ENCODE results near the gene PPM1J.
"Not testable (repeated sequence)": the region's sequence is repeated elsewhere in the genome, so short reads cannot be mapped to it uniquely, and the experiment has no call there.

PPM1J gene, protein sequence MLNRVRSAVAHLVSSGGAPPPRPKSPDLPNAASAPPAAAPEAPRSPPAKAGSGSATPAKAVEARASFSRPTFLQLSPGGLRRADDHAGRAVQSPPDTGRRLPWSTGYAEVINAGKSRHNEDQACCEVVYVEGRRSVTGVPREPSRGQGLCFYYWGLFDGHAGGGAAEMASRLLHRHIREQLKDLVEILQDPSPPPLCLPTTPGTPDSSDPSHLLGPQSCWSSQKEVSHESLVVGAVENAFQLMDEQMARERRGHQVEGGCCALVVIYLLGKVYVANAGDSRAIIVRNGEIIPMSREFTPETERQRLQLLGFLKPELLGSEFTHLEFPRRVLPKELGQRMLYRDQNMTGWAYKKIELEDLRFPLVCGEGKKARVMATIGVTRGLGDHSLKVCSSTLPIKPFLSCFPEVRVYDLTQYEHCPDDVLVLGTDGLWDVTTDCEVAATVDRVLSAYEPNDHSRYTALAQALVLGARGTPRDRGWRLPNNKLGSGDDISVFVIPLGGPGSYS

GRCh38 chr1:112715264-112716053, at the start of gene PPM1J:
Gene PPM1J (minus strand): TSS chr1:112715332. CDS start chr1:112715301, 31 bp downstream.
- peak; percentile 67 to 96 (median 80) for DNase-seq

DNA sequence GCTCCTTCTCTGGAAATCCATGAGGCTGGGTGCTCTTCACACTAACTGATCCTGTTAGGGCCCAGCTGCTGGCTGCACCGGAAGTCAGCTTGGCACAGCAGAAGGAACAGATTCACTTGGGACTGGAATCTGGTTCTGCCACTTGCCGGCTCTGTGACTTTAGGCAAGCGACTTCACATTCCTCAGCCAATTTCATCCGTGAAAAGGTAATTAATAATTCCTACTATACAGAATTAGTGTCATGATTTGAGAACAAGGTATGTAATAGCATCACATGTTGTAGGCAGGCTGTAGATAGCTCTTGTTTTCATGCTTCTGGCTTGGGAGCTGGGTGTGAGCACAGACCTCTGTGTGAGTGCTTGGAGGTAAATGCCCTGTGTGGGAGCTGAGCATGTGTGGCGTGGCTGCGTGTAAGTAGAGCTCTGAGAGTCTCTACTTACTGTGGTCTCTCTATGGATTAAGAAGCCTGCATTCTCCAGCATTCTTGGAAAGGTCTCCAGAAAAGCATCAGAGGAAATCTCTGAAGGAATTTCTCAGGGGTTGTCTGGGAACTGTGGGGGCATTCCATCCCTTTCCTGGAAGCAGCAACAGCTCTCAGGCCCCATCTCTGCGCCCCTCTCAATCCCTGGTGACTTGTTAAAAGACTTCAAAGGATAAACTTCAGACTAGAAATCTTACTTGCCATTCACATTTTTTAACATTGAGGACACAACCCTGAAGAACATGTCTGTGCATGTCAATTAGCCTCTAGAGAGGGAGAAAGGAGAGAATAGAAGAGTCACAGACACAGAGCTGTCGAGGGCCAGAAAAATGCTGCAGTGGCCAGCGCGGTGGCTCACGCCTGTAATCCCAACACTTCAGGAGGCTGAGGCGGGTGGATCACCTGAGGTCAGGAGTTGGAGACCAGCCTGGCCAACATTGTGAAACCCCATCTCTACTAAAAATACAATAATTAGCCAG, 47.7 kb upstream of the PPM1J start:
- DNase-seq = no peak

DNA sequence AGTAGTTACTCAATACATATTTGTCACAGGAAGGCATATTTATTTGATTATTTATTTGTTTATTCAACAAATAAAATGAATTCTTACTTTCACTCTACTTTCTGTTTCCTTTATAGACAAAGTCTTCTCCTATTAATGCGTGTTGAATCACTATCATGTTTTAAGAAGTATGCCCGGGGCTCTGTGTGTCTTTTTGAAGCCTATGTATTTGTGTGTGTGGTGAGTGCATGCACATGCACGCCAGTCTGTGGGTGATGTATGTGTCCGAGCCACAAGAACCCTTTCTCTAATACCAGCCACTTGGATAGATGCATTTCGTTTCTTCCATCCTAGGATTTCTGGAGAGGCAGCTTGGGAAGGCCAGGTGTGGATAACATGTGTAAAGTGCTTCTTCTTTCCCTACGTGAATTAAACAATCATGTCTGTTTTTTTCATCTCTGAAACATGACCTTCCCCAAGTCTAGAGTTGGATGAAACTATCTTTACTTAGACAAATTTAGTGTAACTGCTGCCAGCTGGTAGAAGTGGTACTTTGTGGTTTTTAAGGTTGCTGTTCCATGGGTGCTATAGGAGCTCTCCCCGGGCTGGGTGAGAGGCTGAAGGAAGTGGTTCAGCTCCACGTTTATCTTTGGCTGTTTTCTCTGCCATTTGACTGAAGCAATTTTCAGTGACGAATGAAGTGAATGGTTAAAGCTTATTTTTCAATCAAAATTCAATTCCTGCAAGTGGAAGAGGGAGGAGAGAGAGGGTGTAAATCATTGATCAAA, 46.8 kb upstream of the PPM1J start:
- DNase-seq = no peak

DNA sequence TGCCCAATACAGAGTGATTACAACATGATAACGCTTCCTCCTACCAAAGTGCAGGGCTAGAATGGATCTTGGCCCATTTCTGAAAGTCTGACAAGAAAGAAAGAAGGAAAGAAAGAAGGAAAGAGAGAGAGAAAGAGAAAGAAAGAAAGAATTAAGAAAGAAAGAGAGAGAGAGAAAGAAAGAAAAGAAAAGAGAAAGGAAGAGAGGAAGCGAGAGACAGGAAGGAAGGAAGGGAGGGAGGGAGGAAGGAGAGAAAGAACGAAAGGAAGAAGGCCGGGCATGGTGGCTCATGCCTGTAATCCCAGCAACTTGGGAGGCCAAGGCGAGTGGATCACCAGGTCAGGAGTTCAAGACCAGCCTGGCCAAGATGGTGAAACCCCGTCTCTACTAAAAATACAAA, 44.1 kb upstream of the PPM1J start:
- DNase-seq = no peak

DNA sequence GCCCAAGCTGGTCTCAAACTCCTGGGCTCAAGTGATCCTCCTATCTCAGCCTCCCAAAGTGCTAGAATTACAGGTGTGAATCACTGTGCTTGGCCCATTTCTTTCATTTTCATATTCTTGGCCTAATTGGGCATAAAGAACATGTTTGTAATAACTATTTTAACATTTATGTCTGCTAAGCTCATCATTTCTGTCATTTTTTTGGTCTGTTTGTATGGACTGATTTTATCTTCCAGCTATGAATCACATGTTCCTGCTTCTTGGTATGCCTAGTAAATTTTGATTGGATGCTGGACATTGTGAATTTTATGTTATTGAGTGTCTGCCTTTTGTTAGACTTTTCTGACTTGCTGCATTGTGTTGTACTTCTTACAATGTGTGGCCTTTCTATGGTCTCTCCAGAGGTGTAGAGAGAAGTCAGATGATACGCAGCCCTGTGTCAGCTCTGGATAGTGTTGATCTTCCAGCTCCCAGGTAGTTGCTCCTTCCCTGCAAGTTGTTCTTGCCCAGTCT, 39.0 kb upstream of the PPM1J start:
- no peak for DNase-seq

DNA sequence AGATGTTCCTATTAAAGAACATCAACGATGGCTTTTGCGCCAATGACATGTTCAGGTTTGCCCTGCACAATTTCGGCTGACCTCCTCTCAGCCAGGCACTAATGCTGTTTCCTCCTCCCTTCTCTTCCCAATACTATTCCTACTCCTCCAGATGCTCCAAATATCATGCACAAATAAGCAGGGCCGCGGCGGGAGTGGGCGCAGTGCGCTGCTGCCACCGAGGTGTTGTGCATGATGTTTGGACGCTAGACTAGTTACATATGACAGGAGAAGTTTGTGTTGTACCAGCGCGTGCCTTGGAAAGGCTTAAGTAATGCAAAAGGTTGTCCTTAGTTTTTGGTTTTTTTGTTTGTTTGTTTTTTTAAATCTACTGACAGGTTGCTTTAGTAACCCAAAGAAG, 33.3 kb upstream of the PPM1J start:
- no peak for DNase-seq

DNA sequence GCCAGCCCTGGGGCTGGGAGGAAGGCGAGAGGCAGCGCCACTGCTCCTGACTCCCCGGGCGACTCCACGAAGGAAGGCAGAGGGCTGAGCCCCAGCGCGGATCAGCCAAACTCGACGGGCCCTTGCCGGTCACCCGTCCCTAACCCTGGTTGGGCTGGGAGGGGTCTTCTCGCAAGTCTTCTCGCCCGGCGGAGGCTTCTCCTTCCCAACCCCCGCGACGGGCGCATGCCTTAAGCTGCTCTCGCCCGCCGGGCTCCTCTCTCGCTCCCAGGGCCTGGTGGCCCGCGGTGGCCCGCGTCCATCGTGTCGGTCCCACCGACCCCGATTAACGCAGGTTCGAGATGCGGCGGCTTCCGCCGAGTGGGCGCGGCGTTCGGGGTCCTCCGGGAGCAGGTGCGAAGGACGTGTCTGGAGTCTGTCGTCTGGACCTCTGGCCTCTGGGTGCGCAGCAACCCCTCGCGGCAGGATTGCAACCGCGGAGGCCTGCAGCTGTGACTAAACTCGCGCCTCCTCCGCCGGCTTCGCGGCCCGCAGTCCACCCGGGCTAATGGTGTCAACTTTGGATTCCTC, 29.0 kb upstream of the PPM1J start:
- DNase-seq = no peak

DNA sequence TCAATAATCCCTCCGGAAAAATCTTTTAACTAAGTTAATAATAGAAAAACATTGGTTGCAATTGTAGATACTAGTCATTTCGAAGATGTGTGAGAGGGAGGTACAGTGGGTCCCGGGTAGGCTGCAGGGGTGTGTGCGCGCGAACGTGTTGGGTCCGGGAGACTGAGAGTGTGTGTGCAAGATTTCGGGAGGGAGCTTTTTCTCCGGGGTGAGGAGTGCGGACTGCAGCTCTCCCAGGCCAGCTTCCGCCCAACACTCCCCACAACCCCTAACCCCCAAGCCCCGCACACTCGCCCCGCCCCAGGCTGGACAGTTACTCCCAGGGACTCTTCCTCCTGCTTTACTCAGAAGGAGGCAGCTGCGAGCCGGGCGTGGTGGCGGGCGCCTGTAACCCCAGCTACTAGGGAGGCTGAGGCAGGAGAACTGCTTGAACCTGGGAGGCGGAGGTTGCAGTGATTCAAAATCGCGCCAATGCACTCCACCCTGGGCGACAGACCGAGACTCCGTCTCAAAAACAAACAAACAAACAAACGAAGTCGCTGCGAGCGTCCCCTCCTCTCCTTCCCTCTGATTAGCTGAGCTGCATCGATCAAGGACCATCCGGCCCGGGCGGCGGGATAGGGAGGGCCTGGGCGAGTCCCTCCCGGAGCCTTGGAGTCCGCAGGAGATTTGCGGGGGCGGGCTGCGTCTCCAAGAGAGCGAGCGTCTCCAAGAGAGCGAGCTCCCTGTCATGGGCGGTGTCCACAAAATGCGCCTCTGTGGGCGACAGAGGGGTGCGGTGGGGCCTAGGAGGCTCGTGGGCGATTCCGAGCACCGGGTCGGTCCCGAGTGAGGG, 28.3 kb upstream of the PPM1J start:
- DNase-seq = no peak

- no peak for DNase-seq
Measured at GRCh38 chr1:112737573-112737972, 22.4 kb upstream of the PPM1J start.

DNA sequence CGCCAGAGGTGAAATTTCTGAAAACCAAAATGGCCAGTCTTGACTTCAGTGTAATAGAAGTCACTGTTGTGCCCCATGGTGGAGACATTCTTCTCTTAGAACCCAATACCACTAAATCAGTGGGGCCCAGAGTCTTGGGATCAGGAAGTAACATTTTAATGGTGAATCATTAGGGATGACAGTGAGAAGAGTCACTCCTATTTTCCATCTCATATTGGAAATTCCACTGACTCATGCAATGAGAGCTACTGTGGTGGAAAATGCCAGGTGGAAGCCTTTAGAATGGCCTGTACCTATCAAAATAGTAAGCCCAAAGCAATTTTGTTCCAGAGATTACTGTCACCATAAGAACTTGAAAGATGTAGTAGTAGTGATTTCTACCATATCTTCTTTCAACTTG, 20.6 kb upstream of the PPM1J start:
- no peak for DNase-seq

GRCh38 chr1:112731451-112731850, 16.3 kb upstream of the PPM1J start:
- no peak for DNase-seq

DNA sequence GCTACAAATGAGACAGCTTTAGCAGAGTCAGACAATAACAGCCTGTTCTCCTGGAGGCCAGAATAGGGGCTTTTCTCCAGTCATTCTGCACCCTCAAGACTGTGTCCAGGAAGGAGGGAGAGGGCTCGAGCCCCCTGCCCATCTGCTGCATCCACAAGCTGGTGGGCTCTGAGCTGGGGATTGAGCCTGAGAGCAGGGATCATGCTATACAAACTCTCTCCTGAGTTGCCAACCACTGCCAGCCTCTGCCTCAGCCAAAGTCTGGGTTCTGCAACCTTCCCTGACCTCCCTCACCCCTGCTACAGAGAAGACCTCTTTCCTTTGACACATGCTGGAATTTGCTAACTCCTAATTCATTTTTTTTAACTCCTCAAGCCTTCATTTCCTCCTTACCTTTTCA, 14.8 kb upstream of the PPM1J start:
- no peak for DNase-seq

DNA sequence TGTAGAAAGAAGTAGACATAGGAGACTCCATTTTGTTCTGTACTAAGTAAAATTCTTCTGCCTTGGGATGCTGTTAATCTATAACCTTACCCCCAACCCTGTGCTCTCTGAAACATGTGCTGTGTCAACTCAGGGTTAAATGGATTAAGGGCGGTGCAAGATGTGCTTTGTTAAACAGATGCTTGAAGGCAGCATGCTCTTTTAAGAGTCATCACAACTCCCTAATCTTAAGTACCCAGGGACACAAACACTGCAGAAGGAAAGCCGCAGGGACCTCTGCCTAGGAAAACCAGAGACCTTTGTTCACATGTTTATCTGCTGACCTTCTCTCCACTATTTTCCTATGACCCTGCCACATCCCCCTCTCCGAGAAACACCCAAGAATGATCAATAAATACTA, 13.9 kb upstream of the PPM1J start:
- not testable (repeated sequence) for DNase-seq

- not testable (repeated sequence) for DNase-seq
Measured at GRCh38 chr1:112728306-112728971, 13.3 kb upstream of the PPM1J start.

- DNase-seq = no peak
Measured at GRCh38 chr1:112727716-112728115, 12.6 kb upstream of the PPM1J start.

- DNase-seq = not testable (repeated sequence)
Measured at GRCh38 chr1:112724240-112724639, 9.1 kb upstream of the PPM1J start.

DNA sequence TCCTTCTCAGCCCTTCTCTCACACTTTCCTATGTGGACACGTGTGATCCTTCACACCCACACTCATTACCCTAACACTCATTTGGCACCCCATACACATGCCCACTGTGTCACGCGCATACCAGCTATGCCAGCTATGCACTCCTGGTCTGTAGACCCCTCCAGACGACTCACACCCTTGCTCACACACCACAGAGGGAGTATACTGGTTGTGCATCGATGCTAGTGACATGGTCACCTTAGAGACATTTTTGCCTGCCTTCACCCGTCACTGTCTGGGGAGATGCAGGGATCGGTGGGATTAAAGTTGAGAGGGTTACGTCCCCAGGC, 8.3 kb upstream of the PPM1J start:
- DNase-seq = no peak

DNA sequence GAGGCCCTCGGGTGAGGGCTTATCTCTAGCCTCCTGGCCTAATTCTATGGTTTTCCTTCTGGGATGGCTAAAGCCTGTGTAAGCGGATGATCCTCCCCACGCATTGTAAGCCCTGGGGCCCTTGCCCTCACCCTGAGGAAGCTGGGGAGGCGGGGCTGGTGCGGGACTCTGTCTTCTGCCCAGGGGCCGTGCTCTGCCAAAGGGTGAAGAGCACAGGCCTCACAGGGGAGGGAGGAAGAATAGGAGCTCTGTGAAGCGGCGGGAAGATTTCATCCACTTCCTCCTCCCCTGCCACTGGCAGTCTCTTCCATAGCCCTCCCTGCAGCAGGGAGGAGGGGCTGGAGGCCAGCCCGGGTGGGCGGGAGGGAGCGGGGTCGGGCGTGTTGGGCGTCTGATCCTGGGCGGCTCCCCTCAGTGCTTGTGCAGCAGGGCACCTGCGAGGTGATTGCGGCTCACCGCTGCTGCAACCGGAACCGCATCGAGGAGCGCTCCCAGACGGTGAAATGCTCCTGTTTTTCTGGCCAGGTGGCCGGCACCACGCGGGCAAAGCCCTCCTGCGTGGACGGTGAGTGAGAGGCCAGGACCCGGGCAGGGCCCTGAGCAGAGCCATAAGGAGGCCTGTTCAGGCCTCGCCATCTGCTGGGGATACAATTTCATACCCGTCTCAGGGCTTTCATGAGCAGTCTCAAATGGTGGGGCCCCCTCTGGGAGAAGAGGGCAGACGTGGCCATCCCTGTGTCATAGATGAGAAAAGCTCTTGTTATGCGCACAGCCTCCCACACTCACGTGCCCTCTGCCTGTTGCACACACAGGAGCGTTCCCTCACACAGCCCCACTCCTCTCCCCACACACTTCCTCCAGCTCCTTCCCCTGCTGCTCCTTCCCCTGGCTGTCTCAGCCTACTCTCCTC, 7.7 kb upstream of the PPM1J start:
- DNase-seq = no peak

- DNase-seq = no peak
Measured at GRCh38 chr1:112721966-112722524, 6.9 kb upstream of the PPM1J start.

Data from activated naive CD4-positive, alpha-beta T cell (primary cell).